SU-DHL-6 (cell line): ENCODE data around the gene GOLGA6B.

Experiments
- H2AFZ ChIP-seq: fragments of 200-600 bp; sonication (generic); 2 replicates; pipeline ENCODE4 v1.6.1; 2014; ENCODE audit warnings: low read depth, mild to moderate bottlenecking, moderate library complexity, mixed read lengths, antibody characterized with exemption, low read length; ENCODE audit not compliant: severe bottlenecking
- H3F3A ChIP-seq: fragments of 200-600 bp; shearing (Covaris generic); 2 replicates; pipeline ENCODE4 v1.6.0; 2016; ENCODE audit warnings: antibody characterized with exemption, mild to moderate bottlenecking; ENCODE audit not compliant: insufficient read depth
- H3K27ac ChIP-seq: fragments of 200-600 bp; sonication (generic); 2 replicates; pipeline ENCODE4 v1.5.1; 2016; ENCODE audit warnings: low read depth, mild to moderate bottlenecking, low read length, moderate library complexity, mixed read lengths
- H3K27me3 ChIP-seq: fragments of 200-600 bp; sonication (generic), shearing (Covaris generic); 2 replicates; pipeline ENCODE4 v1.6.0; 2014; ENCODE audit warnings: mild to moderate bottlenecking, low read length
- H3K36me3 ChIP-seq: fragments of 200-600 bp; sonication (generic); 2 replicates; pipeline ENCODE4 v1.6.1; 2014; ENCODE audit warnings: mild to moderate bottlenecking, low read length, mixed read lengths
- H3K4me2 ChIP-seq: fragments of 300-600, 200-600 bp; shearing (Covaris generic), sonication (generic); 2 replicates; pipeline ENCODE4 v1.6.0; 2014; ENCODE audit warnings: low read length, low read depth, mild to moderate bottlenecking; ENCODE audit not compliant: poor library complexity, severe bottlenecking
- H3K4me3 ChIP-seq: fragments of 200-600 bp; sonication (generic); 2 replicates; pipeline ENCODE4 v1.5.1; 2014; ENCODE audit warnings: antibody characterized with exemption, low read length, mild to moderate bottlenecking, mixed read lengths; ENCODE audit not compliant: insufficient read depth, poor library complexity, severe bottlenecking
- H3K79me2 ChIP-seq: fragments of 200-600 bp; sonication (generic); 2 replicates; pipeline ENCODE4 v1.6.1; 2014; ENCODE audit warnings: mild to moderate bottlenecking, low read length, moderate library complexity; ENCODE audit not compliant: insufficient read depth
- H3K9ac ChIP-seq: fragments of 200-600 bp; sonication (generic); 2 replicates; pipeline ENCODE4 v1.7.0; 2014; ENCODE audit warnings: mild to moderate bottlenecking, low read length
- H3K9me2 ChIP-seq: fragments of 200-600 bp; sonication (generic); replicated peaks from 2 replicates; pipeline ENCODE4 v1.6.1; 2014; ENCODE audit warnings: low read length; ENCODE audit not compliant: insufficient read depth
- H3K9me3 ChIP-seq: fragments of 200-600 bp; sonication (generic); 2 replicates; pipeline ENCODE4 v1.6.1; 2014; ENCODE audit warnings: low read length, mixed read lengths; ENCODE audit not compliant: insufficient read depth
- H4K20me1 ChIP-seq: fragments of 200-600 bp; sonication (generic); 2 replicates; pipeline ENCODE4 v1.6.1; 2014; ENCODE audit warnings: low read depth, mild to moderate bottlenecking, antibody characterized with exemption, low read length, moderate library complexity, mixed read lengths
- CTCF ChIP-seq: fragments of 200-600 bp; sonication (generic); IDR thresholded peaks from one replicate; pipeline ENCODE4 v1.5.1; 2017; ENCODE audit warnings: antibody characterized with exemption, mild to moderate bottlenecking, low read length, moderate library complexity; ENCODE audit not compliant: insufficient read depth, poor library complexity, severe bottlenecking
- EZH2phosphoT487 ChIP-seq: fragments of 200-600 bp; sonication (generic), shearing (Covaris generic); conservative IDR thresholded peaks from 2 replicates; pipeline ENCODE4 v1.6.1; 2018; ENCODE audit warnings: mild to moderate bottlenecking, antibody characterized with exemption, low read length, moderate library complexity, mixed read lengths

The GOLGA6B gene

GRCh38 chr15:72688697-72689096 lies 34.2 kb downstream of the GOLGA6B start:
- H3K4me3 ChIP-seq: no peak overlapping the region
- no peaks in the 10 kb centered on the region; the same call in 1 of the 2 replicates for H3K79me2 ChIP-seq
- H3K9ac ChIP-seq: no peak overlapping the region
- H3K27me3 ChIP-seq: no peaks in the 10 kb centered on the region
- no peaks in the 10 kb centered on the region for H3K36me3 ChIP-seq
- no peak for TF ChIP-seq EZH2phosphoT487
- no peak for TF ChIP-seq CTCF
- no peak overlapping the region for H2AFZ ChIP-seq
- no peaks in the 10 kb centered on the region for H3K9me2 ChIP-seq
- H3K9me3 ChIP-seq: no peaks in the 10 kb centered on the region
- no peak overlapping the region for H3K4me2 ChIP-seq
- H3F3A ChIP-seq: peaks cover 14% of the 10 kb centered on the region; the same call in 1 of the 2 replicates
- no peak overlapping the region for H3K27ac ChIP-seq
- H4K20me1 ChIP-seq: no peaks in the 10 kb centered on the region

- TF ChIP-seq EZH2phosphoT487 (no peak), CTCF (no peak)
- H3F3A ChIP-seq: peaks cover 14% of the 10 kb centered on the region; the same call in 1 of the 2 replicates
- no peaks in the 10 kb centered on the region for H3K9me3 ChIP-seq
- no peak overlapping the region for H3K4me3 ChIP-seq
- no peaks in the 10 kb centered on the region for H3K27me3 ChIP-seq
- H3K36me3 ChIP-seq: 0 out of 2 replicates have a peak, but pooled peaks cover 2% of the 10 kb centered on the region
- no peaks in the 10 kb centered on the region for H4K20me1 ChIP-seq
- peak overlapping the region; percentile 47 for H3K4me2 ChIP-seq
- no peak overlapping the region for H3K9ac ChIP-seq
- peak overlapping the region; percentile 59 for H3K27ac ChIP-seq
- H3K79me2 ChIP-seq: no peaks in the 10 kb centered on the region; the same call in 1 of the 2 replicates
- H2AFZ ChIP-seq: no peak overlapping the region
- H3K9me2 ChIP-seq: no peaks in the 10 kb centered on the region
Measured at GRCh38 chr15:72690938-72691337, 36.4 kb downstream of the GOLGA6B start.

- Histone ChIP-seq H3K36me3 (0 out of 2 replicates have a peak, but pooled peaks cover 4% of the 10 kb centered on the region), H2AFZ (no peak overlapping the region), H3K27ac (no peak overlapping the region), H3K9me2 (no peaks in the 10 kb centered on the region), H4K20me1 (no peaks in the 10 kb centered on the region), H3K27me3 (no peaks in the 10 kb centered on the region), H3K4me2 (no peak overlapping the region), H3K9ac (no peak overlapping the region), H3K4me3 (no peak overlapping the region), H3F3A (no peaks in the 10 kb centered on the region), H3K79me2 (no peaks in the 10 kb centered on the region), H3K9me3 (no peaks in the 10 kb centered on the region)
- TF ChIP-seq EZH2phosphoT487 (no peak), CTCF (no peak)
Measured at GRCh38 chr15:72698938-72699337, 44.4 kb downstream of the GOLGA6B start.
